MM.1S (cell line): ENCODE results near the gene GALNTL6.

Experiments
- DNase-seq: peaks from one replicate; pipeline ENCODE4 v3.0.0-alpha.2; 2015
- H2AFZ ChIP-seq: fragments of 300-600 bp; sonication (generic); 2 replicates; pipeline ENCODE4 v1.6.0; 2016; ENCODE audit warnings: antibody characterized with exemption, low read length
- H3F3A ChIP-seq: fragments of 300-600 bp; sonication (generic); 2 replicates; pipeline ENCODE4 v1.6.1; 2016; ENCODE audit warnings: mild to moderate bottlenecking, antibody characterized with exemption, low read length, moderate library complexity, mixed read lengths; ENCODE audit not compliant: insufficient read depth
- H3K27ac ChIP-seq: fragments of 300-600 bp; sonication (generic); 2 replicates; pipeline ENCODE4 v1.5.1; 2016; ENCODE audit warnings: mild to moderate bottlenecking, low read length
- H3K27me3 ChIP-seq: fragments of 300-600 bp; sonication (generic); replicated peaks from 2 replicates; pipeline ENCODE4 v1.6.0; 2016; ENCODE audit warnings: low read length; ENCODE audit not compliant: insufficient read depth
- H3K36me3 ChIP-seq: fragments of 300-600 bp; sonication (generic); replicated peaks from 2 replicates; pipeline ENCODE4 v1.6.1; 2016; ENCODE audit warnings: mild to moderate bottlenecking, low read length, mixed read lengths; ENCODE audit not compliant: insufficient read depth
- H3K4me1 ChIP-seq: fragments of 300-600 bp; sonication (generic); 2 replicates; pipeline ENCODE4 v1.6.1; 2016; ENCODE audit warnings: low read length, mixed read lengths
- H3K4me2 ChIP-seq: fragments of 300-600 bp; sonication (generic); 2 replicates; pipeline ENCODE4 v1.6.0; 2016; ENCODE audit warnings: low read depth, low read length
- H3K4me3 ChIP-seq: fragments of 300-600 bp; sonication (generic); 2 replicates; pipeline ENCODE4 v1.5.1; 2016; ENCODE audit warnings: low read length, mixed read lengths
- H3K79me2 ChIP-seq: fragments of 300-600 bp; sonication (generic); 2 replicates; pipeline ENCODE4 v1.6.1; 2016; ENCODE audit warnings: mixed run types, low read length, mixed read lengths
- H3K9ac ChIP-seq: fragments of 300-600 bp; sonication (generic); 2 replicates; pipeline ENCODE4 v1.6.1; 2016; ENCODE audit warnings: low read length, mixed read lengths
- H3K9me2 ChIP-seq: fragments of 300-600 bp; sonication (generic); replicated peaks from 2 replicates; pipeline ENCODE4 v1.6.1; 2016; ENCODE audit warnings: mild to moderate bottlenecking, low read length, mixed read lengths; ENCODE audit not compliant: insufficient read depth
- H3K9me3 ChIP-seq: fragments of 300-600 bp; sonication (generic); replicated peaks from 2 replicates; pipeline ENCODE4 v1.6.1; 2016; ENCODE audit warnings: mild to moderate bottlenecking, low read length, mixed read lengths; ENCODE audit not compliant: insufficient read depth
- H4K20me1 ChIP-seq: fragments of 300-600 bp; sonication (generic); 2 replicates; pipeline ENCODE4 v1.6.1; 2016; ENCODE audit warnings: mild to moderate bottlenecking, low read length, moderate library complexity, mixed read lengths; ENCODE audit not compliant: insufficient read depth
- EZH2 ChIP-seq: fragments of 300-600 bp; sonication (generic); optimal IDR thresholded peaks from 2 replicates; pipeline ENCODE3; 2017; ENCODE audit warnings: low read depth, mild to moderate bottlenecking, antibody characterized with exemption, low read length, mixed read lengths
- EZH2phosphoT487 ChIP-seq: fragments of 300-600 bp; sonication (generic); IDR thresholded peaks from 2 replicates; pipeline ENCODE4 v1.6.1; 2018; ENCODE audit warnings: antibody characterized with exemption, low read length
- TF ChIP-seq, protein P1 (sequence below): fragments of 300-600 bp; sonication (generic); IDR thresholded peaks from 2 replicates; pipeline ENCODE4 v1.5.1; 2016; ENCODE audit warnings: antibody characterized with exemption, low read length, mixed read lengths

Gene GALNTL6

GRCh38 chr4:171812665-171813525 is at the start of gene GALNTL6:
Gene GALNTL6 (plus strand): TSS chr4:171813404.
- H3K4me3 ChIP-seq: peak within 1 kb of the TSS; percentile 49
- no peaks in the 10 kb centered on the region for H3K36me3 ChIP-seq
- no peaks in the 10 kb centered on the region for H3K9me3 ChIP-seq
- no peaks in the 10 kb centered on the region for H3K79me2 ChIP-seq
- no peak within 1 kb of the TSS for H3K27ac ChIP-seq
- no peaks in the 10 kb centered on the region for H3K27me3 ChIP-seq
- peak within 1 kb of the TSS; percentile 53 for H2AFZ ChIP-seq
- no peaks in the 10 kb centered on the region for H3K4me1 ChIP-seq
- DNase-seq: no peak
- no peaks in the 10 kb centered on the region for H3F3A ChIP-seq
- no peaks in the 10 kb centered on the region for H3K9me2 ChIP-seq
- H3K4me2 ChIP-seq: peak within 1 kb of the TSS; percentile 63; the same call in 1 of the 2 replicates
- H4K20me1 ChIP-seq: no peaks in the 10 kb centered on the region
- TF ChIP-seq, protein P1, sequence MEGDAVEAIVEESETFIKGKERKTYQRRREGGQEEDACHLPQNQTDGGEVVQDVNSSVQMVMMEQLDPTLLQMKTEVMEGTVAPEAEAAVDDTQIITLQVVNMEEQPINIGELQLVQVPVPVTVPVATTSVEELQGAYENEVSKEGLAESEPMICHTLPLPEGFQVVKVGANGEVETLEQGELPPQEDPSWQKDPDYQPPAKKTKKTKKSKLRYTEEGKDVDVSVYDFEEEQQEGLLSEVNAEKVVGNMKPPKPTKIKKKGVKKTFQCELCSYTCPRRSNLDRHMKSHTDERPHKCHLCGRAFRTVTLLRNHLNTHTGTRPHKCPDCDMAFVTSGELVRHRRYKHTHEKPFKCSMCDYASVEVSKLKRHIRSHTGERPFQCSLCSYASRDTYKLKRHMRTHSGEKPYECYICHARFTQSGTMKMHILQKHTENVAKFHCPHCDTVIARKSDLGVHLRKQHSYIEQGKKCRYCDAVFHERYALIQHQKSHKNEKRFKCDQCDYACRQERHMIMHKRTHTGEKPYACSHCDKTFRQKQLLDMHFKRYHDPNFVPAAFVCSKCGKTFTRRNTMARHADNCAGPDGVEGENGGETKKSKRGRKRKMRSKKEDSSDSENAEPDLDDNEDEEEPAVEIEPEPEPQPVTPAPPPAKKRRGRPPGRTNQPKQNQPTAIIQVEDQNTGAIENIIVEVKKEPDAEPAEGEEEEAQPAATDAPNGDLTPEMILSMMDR: no peak
- TF ChIP-seq EZH2 (no peak), EZH2phosphoT487 (no peak)
- H3K9ac ChIP-seq: no peak within 1 kb of the TSS

DNA sequence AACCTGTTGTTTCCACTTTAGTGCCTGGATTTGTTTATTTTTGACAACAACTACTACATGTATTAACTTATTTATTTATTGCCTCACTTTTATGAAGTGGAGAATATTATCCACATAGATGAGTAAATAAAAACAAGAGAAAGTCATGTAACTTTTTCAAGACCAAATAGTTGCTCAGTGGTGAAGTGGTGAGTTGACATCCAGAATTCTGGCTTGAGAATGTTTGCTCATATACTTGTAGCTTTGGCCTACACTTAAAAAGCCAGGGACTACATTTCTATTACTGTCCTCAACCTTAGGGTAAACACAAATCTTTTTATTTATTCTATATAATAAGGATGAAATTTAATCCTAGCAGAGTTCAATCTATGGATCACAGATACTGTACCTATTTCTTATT is 47.7 kb upstream of the GALNTL6 start:
- H2AFZ ChIP-seq: no peak overlapping the region
- no peak overlapping the region for H3K4me3 ChIP-seq
- TF ChIP-seq, protein P1: no peak
- TF ChIP-seq EZH2 (no peak), EZH2phosphoT487 (no peak)
- H3K9me3 ChIP-seq: no peaks in the 10 kb centered on the region
- no peaks in the 10 kb centered on the region; the same call in 1 of the 2 replicates for H4K20me1 ChIP-seq
- H3K79me2 ChIP-seq: no peaks in the 10 kb centered on the region
- no peak overlapping the region for H3K9ac ChIP-seq
- no peak for DNase-seq
- no peaks in the 10 kb centered on the region for H3K4me1 ChIP-seq
- no peaks in the 10 kb centered on the region for H3K27me3 ChIP-seq
- no peak overlapping the region for H3K27ac ChIP-seq
- no peaks in the 10 kb centered on the region for H3K9me2 ChIP-seq
- H3K36me3 ChIP-seq: no peaks in the 10 kb centered on the region
- H3F3A ChIP-seq: no peaks in the 10 kb centered on the region
- H3K4me2 ChIP-seq: no peak overlapping the region

DNA sequence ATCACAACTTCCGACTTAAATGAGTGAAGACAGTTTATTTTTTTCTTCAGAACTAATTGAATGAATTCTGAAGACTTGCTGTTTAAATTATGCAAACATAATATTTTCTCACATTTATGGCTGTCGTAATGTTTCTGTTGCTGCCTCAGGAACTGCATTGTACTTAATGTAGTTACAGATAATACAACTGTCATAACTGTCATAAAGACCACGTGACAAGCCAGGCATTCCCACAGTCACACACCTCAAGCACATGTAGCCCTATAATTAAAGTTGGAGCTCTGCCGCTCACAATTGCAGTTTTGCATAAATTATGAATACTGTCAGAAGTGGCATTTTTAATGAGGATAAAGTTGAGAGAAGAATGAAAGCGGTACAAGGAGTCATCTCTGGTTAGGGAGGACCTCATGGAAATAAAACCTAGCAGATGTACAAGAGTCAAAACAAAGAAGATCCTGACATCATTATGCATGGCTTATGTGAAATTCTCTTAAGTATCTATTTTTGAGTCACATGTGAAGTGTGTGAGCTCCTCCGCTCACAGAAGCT is 38.5 kb upstream of the GALNTL6 start:
- Histone ChIP-seq H3K79me2 (no peaks in the 10 kb centered on the region), H3K36me3 (no peaks in the 10 kb centered on the region), H3K27me3 (no peaks in the 10 kb centered on the region), H3K27ac (no peak overlapping the region), H3K4me3 (no peak overlapping the region), H3K9me2 (no peaks in the 10 kb centered on the region), H4K20me1 (no peaks in the 10 kb centered on the region), H3F3A (no peaks in the 10 kb centered on the region), H3K4me1 (no peaks in the 10 kb centered on the region), H2AFZ (no peak overlapping the region), H3K4me2 (no peak overlapping the region), H3K9ac (no peak overlapping the region), H3K9me3 (no peaks in the 10 kb centered on the region)
- DNase-seq: no peak
- no peak for TF ChIP-seq EZH2phosphoT487
- TF ChIP-seq EZH2: no peak
- TF ChIP-seq, protein P1: no peak
